Panc1 (cell line): ENCODE data around the gene ARID1A. TPM values are rescaled to one million over a fixed set of nuclear protein-coding genes. Genes with fewer than 3 reads are reported as not detected.
A peak's percentile ranks its signal among the peaks of the same experiment; 100 is the strongest.

Experiments
- ATAC-seq: fragments of 200-7000 bp; cut with Tn5 transposase; 2 replicates; pipeline ENCODE4 v1.9.1; 2020; ENCODE audit warnings: mild to moderate bottlenecking, moderate library complexity
- BruUV-seq: library from RNA; stranded (reverse); fragments of 400-500 nt; replicated peaks from 2 replicates; lab custom pipeline; 2021; lab: Mats Ljungman, UMichigan
- CTCF ChIA-PET: fragments of 300-600 bp; sonication (Branson Sonifier 250); formaldehyde crosslinking; loops from one replicate; lab custom pipeline; 2022; ENCODE audit warnings: antibody characterized with exemption; lab: Charles Lee
- POLR2A ChIA-PET: fragments of 300-600 bp; sonication (Branson Sonifier 250); formaldehyde crosslinking; loops from one replicate; lab custom pipeline; 2022; ENCODE audit warnings: antibody characterized with exemption; lab: Charles Lee
- DNase-seq: peaks from one replicate; pipeline ENCODE4 v3.0.0-alpha.2; 2010; ENCODE audit warnings: low read depth, low spot score
- H3K27ac ChIP-seq: 2 replicates; pipeline ENCODE4 v1.5.1; 2011; ENCODE audit warnings: mild to moderate bottlenecking, low read length, inconsistent platforms
- H3K27me3 ChIP-seq: fragments of 200-500 bp; sonication (Bioruptor generic); 2 replicates; pipeline ENCODE4 v1.6.0; 2014; ENCODE audit warnings: low read length, inconsistent platforms; ENCODE audit not compliant: control insufficient read depth, insufficient read depth
- H3K36me3 ChIP-seq: fragments of 200-500 bp; sonication (Bioruptor generic); 2 replicates; pipeline ENCODE4 v1.5.1; 2014; ENCODE audit warnings: inconsistent platforms, mild to moderate bottlenecking, low read length, moderate library complexity; ENCODE audit not compliant: control insufficient read depth, insufficient read depth
- H3K4me1 ChIP-seq: 2 replicates; pipeline ENCODE4 v1.5.1; 2011; ENCODE audit warnings: inconsistent platforms, mild to moderate bottlenecking, low read length, moderate library complexity; ENCODE audit not compliant: control insufficient read depth, insufficient read depth
- H3K4me3 ChIP-seq, 2 experiments: 2 replicates each; pipeline ENCODE4 v1.5.1; 2011 to 2012; ENCODE audit warnings: low read depth in 2 of 2, low read length in 2 of 2, mild to moderate bottlenecking in 2 of 2, inconsistent platforms in 1 of 2, moderate library complexity in 1 of 2
- H3K9me3 ChIP-seq: fragments of 200-500 bp; sonication (Bioruptor generic); 2 replicates; pipeline ENCODE4 v1.5.1; 2014; ENCODE audit warnings: low read depth, mild to moderate bottlenecking, inconsistent platforms, low read length, moderate library complexity; ENCODE audit not compliant: control insufficient read depth, insufficient read depth
- POLR2AphosphoS5 ChIP-seq: IDR thresholded peaks from 2 replicates; pipeline ENCODE4 v1.6.1; 2012; ENCODE audit warnings: mild to moderate bottlenecking, low read depth, low read length, moderate library complexity
- REST ChIP-seq, 2 experiments: IDR thresholded peaks; 2 replicates each; pipeline ENCODE4 v1.6.1; 2011 to 2012; ENCODE audit warnings: low read depth in 2 of 2, control low read depth in 1 of 2, low read length in 1 of 2, mild to moderate bottlenecking in 1 of 2, moderate library complexity in 1 of 2; ENCODE audit not compliant: insufficient read depth in 1 of 2
- SIN3A ChIP-seq: IDR thresholded peaks from 2 replicates; pipeline ENCODE4 v1.6.1; 2012; ENCODE audit warnings: low read depth, mild to moderate bottlenecking, low read length, moderate library complexity, borderline replicate concordance; ENCODE audit not compliant: insufficient read depth
- TCF7L2 ChIP-seq: IDR thresholded peaks from 2 replicates; pipeline ENCODE4 v1.6.1; 2011; ENCODE audit warnings: mild to moderate bottlenecking, low read depth, low read length, inconsistent platforms
- in situ Hi-C: cut with HindIII; loops from 2 replicates; pipeline ENCODE4 v1.10.0; 2016; ENCODE audit warnings: low sequenced_read_pairs, low pct_unique_long_range_greater_than_20kb
- intact Hi-C: fragments of 100-400 bp; cut with micrococcal nuclease; formaldehyde crosslinking; loops from one replicate; pipeline ENCODE4 v1.10.0; 2022; ENCODE audit not compliant: unreplicated experiment
- total RNA-seq: library from RNA; stranded (reverse); gene quantifications from one replicate; pipeline ENCODE4 v1.2.1, GENCODE V29; 2021; ENCODE audit not compliant: unreplicated experiment
- TF ChIP-seq, protein P1 (sequence below): fragments of 450-650 bp; IDR thresholded peaks from 2 replicates; pipeline ENCODE4 v1.5.1; 2017; ENCODE audit warnings: mild to moderate bottlenecking

Gene ARID1A
- total RNA-seq, 1 experiment from 2014 or later = 110 TPM

DNA sequence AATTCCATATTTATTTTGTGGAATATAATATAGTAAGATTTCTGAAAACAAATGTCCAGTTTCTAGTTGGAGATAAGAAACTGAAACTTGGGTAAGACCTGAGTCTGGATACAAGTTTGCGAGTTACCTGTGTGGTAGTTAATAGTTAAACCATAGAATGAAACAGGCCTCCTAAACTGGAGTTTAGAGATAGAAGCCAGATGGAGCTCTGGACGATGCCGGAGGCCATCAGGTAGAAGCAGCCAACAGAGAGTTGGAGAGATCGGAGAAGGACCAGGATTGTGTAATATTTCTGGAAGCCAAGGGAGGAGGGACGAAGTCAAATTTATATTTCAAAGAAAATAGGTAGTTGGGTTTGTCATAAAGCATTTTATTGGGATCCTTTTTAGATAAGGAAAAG lies 45.1 kb downstream of the ARID1A start:
- no peaks in the 10 kb centered on the region for H3K27me3 ChIP-seq
- intact Hi-C loops = no loop called here
- no peak for DNase-seq
- in situ Hi-C loops = no loop called here
- TF ChIP-seq, protein P1, sequence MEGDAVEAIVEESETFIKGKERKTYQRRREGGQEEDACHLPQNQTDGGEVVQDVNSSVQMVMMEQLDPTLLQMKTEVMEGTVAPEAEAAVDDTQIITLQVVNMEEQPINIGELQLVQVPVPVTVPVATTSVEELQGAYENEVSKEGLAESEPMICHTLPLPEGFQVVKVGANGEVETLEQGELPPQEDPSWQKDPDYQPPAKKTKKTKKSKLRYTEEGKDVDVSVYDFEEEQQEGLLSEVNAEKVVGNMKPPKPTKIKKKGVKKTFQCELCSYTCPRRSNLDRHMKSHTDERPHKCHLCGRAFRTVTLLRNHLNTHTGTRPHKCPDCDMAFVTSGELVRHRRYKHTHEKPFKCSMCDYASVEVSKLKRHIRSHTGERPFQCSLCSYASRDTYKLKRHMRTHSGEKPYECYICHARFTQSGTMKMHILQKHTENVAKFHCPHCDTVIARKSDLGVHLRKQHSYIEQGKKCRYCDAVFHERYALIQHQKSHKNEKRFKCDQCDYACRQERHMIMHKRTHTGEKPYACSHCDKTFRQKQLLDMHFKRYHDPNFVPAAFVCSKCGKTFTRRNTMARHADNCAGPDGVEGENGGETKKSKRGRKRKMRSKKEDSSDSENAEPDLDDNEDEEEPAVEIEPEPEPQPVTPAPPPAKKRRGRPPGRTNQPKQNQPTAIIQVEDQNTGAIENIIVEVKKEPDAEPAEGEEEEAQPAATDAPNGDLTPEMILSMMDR = no peak
- TF ChIP-seq REST (IDR thresholded peaks at IDR 0.05; ENCODE audit: insufficient read depth in 1 of 2, low read depth in 2 of 2, low read length in 1 of 2) = no peak
- no peak for TF ChIP-seq TCF7L2
- TF ChIP-seq POLR2AphosphoS5 = no peak
- TF ChIP-seq SIN3A = no peak
- no peak overlapping the region for H3K27ac ChIP-seq
- no TSS peak for BruUV-seq
- no peak overlapping the region for H3K4me3 ChIP-seq
- peaks cover 37% of the 10 kb centered on the region for H3K36me3 ChIP-seq
- ATAC-seq = no peak
- ChIA-PET POLR2A (no interaction called here), CTCF (no interaction called here)
- no peaks in the 10 kb centered on the region for H3K9me3 ChIP-seq
- peaks cover 9% of the 10 kb centered on the region for H3K4me1 ChIP-seq

- no peak overlapping the region for H3K4me3 ChIP-seq
- ATAC-seq = no peak
- peaks cover 9% of the 10 kb centered on the region for H3K4me1 ChIP-seq
- peak overlapping the region; percentile 49 for H3K27ac ChIP-seq
- H3K36me3 ChIP-seq = peaks cover 37% of the 10 kb centered on the region
- no peak for DNase-seq
- CTCF ChIA-PET = interaction anchor here (0.7 kb wide), 1 partner anchor 45 kb away, joined by 3 read pairs; no protein-coding TSS in a partner anchor
- intact Hi-C loops (no loop called here), in situ Hi-C loops (no loop called here)
- POLR2A ChIA-PET = interaction anchor here (0.6 kb wide), 1 partner anchor 56 kb away, joined by 4 read pairs; no protein-coding TSS in a partner anchor
- TF ChIP-seq TCF7L2 (no peak), POLR2AphosphoS5 (peak; percentile 35)
- no TSS peak for BruUV-seq
- no peaks in the 10 kb centered on the region for H3K27me3 ChIP-seq
- no peaks in the 10 kb centered on the region for H3K9me3 ChIP-seq
Observed at GRCh38 chr1:26743426-26744059, 47.7 kb downstream of the ARID1A start.
